CD4-positive, alpha-beta T cell (primary cell): Measurements from ENCODE around the gene TADA1. TPM values are rescaled to one million over a fixed set of nuclear protein-coding genes. Genes with fewer than 3 reads are reported as not detected.

Source experiments
- ATAC-seq: fragments of 200-7000 bp; cut with Tn5 transposase; one replicate; pipeline ENCODE4 v1.10.0; 2022; ENCODE audit warnings: mild to moderate bottlenecking; ENCODE audit not compliant: poor library complexity
- CTCF ChIA-PET: fragments of 350-600 bp; sonication (Branson Sonifier 250); formaldehyde crosslinking; loops from one replicate; lab custom pipeline; 2021; ENCODE audit warnings: antibody characterized with exemption, inconsistent platforms; lab: Charles Lee
- POLR2A ChIA-PET: fragments of 350-600 bp; sonication (Branson Sonifier 250); formaldehyde crosslinking; loops from one replicate; lab custom pipeline; 2021; ENCODE audit warnings: antibody characterized with exemption, inconsistent platforms; lab: Charles Lee
- DNase-seq, 14 experiments: peaks; one replicate each; pipeline ENCODE4 v3.0.0-alpha.2; 2013 to 2020; ENCODE audit warnings: mixed read lengths in 2 of 14
- H3K27ac ChIP-seq, 2 donors: one replicate each; pipeline versions ENCODE4 v1.5.1 to v1.7.0; 2013; ENCODE audit warnings: low read length in 2 of 2, low read depth in 1 of 2, mild to moderate bottlenecking in 1 of 2
- H3K27me3 ChIP-seq, 2 experiments: 1 replicate in 1 of 2; 2 replicates in 1 of 2; pipeline versions ENCODE4 v1.6.1 to v1.7.0; 2013; ENCODE audit warnings: low read length in 2 of 2, control low read depth in 1 of 2, mild to moderate bottlenecking in 1 of 2, moderate library complexity in 1 of 2; ENCODE audit not compliant: insufficient read depth in 2 of 2, control insufficient read depth in 1 of 2
- H3K36me3 ChIP-seq: one replicate; pipeline ENCODE4 v1.6.1; 2013; ENCODE audit warnings: low read length, control low read depth; ENCODE audit not compliant: insufficient read depth
- H3K4me1 ChIP-seq: one replicate; pipeline ENCODE4 v1.6.1; 2013; ENCODE audit warnings: low read length, control low read depth; ENCODE audit not compliant: insufficient read depth
- H3K4me3 ChIP-seq: one replicate; pipeline ENCODE4 v1.5.1; 2013; ENCODE audit warnings: mild to moderate bottlenecking, low read length, moderate library complexity
- H3K9me3 ChIP-seq, 2 experiments: 1 replicate in 1 of 2; 2 replicates in 1 of 2; pipeline versions ENCODE4 v1.6.1 to v1.7.0; 2013; ENCODE audit warnings: low read length in 2 of 2, mild to moderate bottlenecking in 2 of 2, control low read depth in 1 of 2, moderate library complexity in 1 of 2; ENCODE audit not compliant: control insufficient read depth in 1 of 2, insufficient read depth in 1 of 2
- H3K27ac Mint-ChIP-seq: one replicate; pipeline ENCODE4 v1.8.0; 2020; ENCODE audit warnings: mixed read lengths
- H3K27me3 Mint-ChIP-seq: one replicate; pipeline ENCODE4 v1.8.0; 2021; ENCODE audit warnings: mixed read lengths
- H3K36me3 Mint-ChIP-seq: one replicate; pipeline ENCODE4 v1.8.0; 2021; ENCODE audit warnings: low read depth, mixed read lengths
- H3K4me1 Mint-ChIP-seq: one replicate; pipeline ENCODE4 v1.8.0; 2021; ENCODE audit warnings: low read depth, mixed read lengths
- H3K4me3 Mint-ChIP-seq: one replicate; pipeline ENCODE4 v1.8.0; 2020; ENCODE audit warnings: mild to moderate bottlenecking, mixed read lengths
- H3K9me3 Mint-ChIP-seq: one replicate; pipeline ENCODE4 v1.8.0; 2020; ENCODE audit warnings: mixed read lengths
- CTCF ChIP-seq: fragments of 200-600 bp; IDR thresholded peaks from one replicate; pipeline ENCODE4 v1.8.0; 2022; ENCODE audit warnings: antibody characterized with exemption, mild to moderate bottlenecking
- intact Hi-C, 2 experiments: fragments of 100-400 bp; cut with DNase I in 1 of 2; cut with micrococcal nuclease in 1 of 2; formaldehyde crosslinking; loops; one replicate each; pipeline versions ENCODE4 v1.15.1 to v1.9.0; 2023 to 2025; cut with DNase I, micrococcal nuclease
- total RNA-seq, 174 experiments: library from RNA in 2 of 174; stranded (reverse) in 2 of 174; gene quantifications; one replicate each; pipeline ENCODE4 v1.2.3 and lab custom pipeline; 2021 to 2026

TADA1 gene
- total RNA-seq, 2 experiments from 2014 or later = 15.8 to 16.4 TPM

GRCh38 chr1:166849135-166849534 lies 26.9 kb downstream of the TADA1 start:
- no peak overlapping the region for H3K27ac ChIP-seq
- H3K27me3 ChIP-seq = no peaks in the 10 kb centered on the region
- DNase-seq (no peak), ATAC-seq (no peak)
- H3K4me3 ChIP-seq = no peak overlapping the region
- Mint-ChIP-seq H3K27me3 (no peaks in the 10 kb centered on the region), H3K36me3 (peaks cover 100% of the 10 kb centered on the region), H3K4me1 (peaks cover 66% of the 10 kb centered on the region), H3K27ac (no peak overlapping the region), H3K4me3 (no peak overlapping the region), H3K9me3 (no peaks in the 10 kb centered on the region)
- no peaks in the 10 kb centered on the region for H3K9me3 ChIP-seq
- TF ChIP-seq CTCF = no peak
- intact Hi-C loops = no loop called here
- H3K36me3 ChIP-seq = peaks cover 97% of the 10 kb centered on the region
- H3K4me1 ChIP-seq = peaks cover 12% of the 10 kb centered on the region
- ChIA-PET POLR2A (no interaction called here), CTCF (no interaction called here)

- Histone ChIP-seq H3K9me3 (no peaks in the 10 kb centered on the region), H3K27ac (no peak overlapping the region), H3K4me1 (peaks cover 20% of the 10 kb centered on the region), H3K4me3 (no peak overlapping the region), H3K36me3 (peaks cover 100% of the 10 kb centered on the region), H3K27me3 (no peaks in the 10 kb centered on the region)
- H3K4me1 Mint-ChIP-seq = peaks cover 64% of the 10 kb centered on the region
- ChIA-PET CTCF (no interaction called here), POLR2A (interaction anchor here (0.8 to 1.0 kb wide), 2 partner anchors 9 to 10 kb away, joined by 3 to 4 read pairs; partner anchors contain the start of gene POGK)
- H3K9me3 Mint-ChIP-seq = no peaks in the 10 kb centered on the region
- no peak overlapping the region for H3K4me3 Mint-ChIP-seq
- intact Hi-C loops = no loop called here
- no peak for ATAC-seq
- H3K36me3 Mint-ChIP-seq = peaks cover 100% of the 10 kb centered on the region
- DNase-seq = no peak
- H3K27ac Mint-ChIP-seq = no peak overlapping the region
- H3K27me3 Mint-ChIP-seq = no peaks in the 10 kb centered on the region
- no peak for TF ChIP-seq CTCF
Observed at GRCh38 chr1:166848193-166848592, 27.9 kb downstream of the TADA1 start.

GRCh38 chr1:166844791-166845190 lies 31.3 kb downstream of the TADA1 start:
- ATAC-seq = no peak
- DNase-seq = no peak
- Histone ChIP-seq H3K27me3 (no peaks in the 10 kb centered on the region), H3K9me3 (no peaks in the 10 kb centered on the region), H3K4me3 (no peak overlapping the region), H3K27ac (no peak overlapping the region), H3K36me3 (peaks cover 89% of the 10 kb centered on the region), H3K4me1 (peaks cover 47% of the 10 kb centered on the region)
- Mint-ChIP-seq H3K27ac (peak overlapping the region; percentile 75), H3K27me3 (no peaks in the 10 kb centered on the region), H3K9me3 (no peaks in the 10 kb centered on the region), H3K4me3 (no peak overlapping the region), H3K36me3 (peaks cover 95% of the 10 kb centered on the region), H3K4me1 (peaks cover 77% of the 10 kb centered on the region)
- intact Hi-C loops = no loop called here
- POLR2A ChIA-PET = no interaction called here
- no peak for TF ChIP-seq CTCF
- CTCF ChIA-PET = interaction anchor here (1.0 kb wide), 1 partner anchor 11 kb away, joined by 3 read pairs; no protein-coding TSS in a partner anchor
